HepG2 (cell line): Measurements from ENCODE around the gene PLEKHN1. TPM values are rescaled to one million over a fixed set of nuclear protein-coding genes. Genes with fewer than 3 reads are reported as not detected.

Experiments
- ELF3 ChIP-seq: IDR thresholded peaks from 2 replicates; pipeline ENCODE4 v1.6.1; 2016; ENCODE audit warnings: missing genetic modification reagents, missing compliant biosample characterization
- GATAD1 ChIP-seq: IDR thresholded peaks from 2 replicates; pipeline ENCODE4 v1.6.1; 2016; ENCODE audit warnings: missing genetic modification reagents, missing compliant biosample characterization
- HMG20B ChIP-seq: conservative IDR thresholded peaks from 2 replicates; pipeline ENCODE4 v1.6.1; 2016; ENCODE audit warnings: missing genetic modification reagents, missing compliant biosample characterization
- MAFG ChIP-seq: sonication (generic); formaldehyde crosslinking; IDR thresholded peaks from 2 replicates; pipeline ENCODE4 v1.5.1; 2020; ENCODE audit warnings: mild to moderate bottlenecking, missing genetic modification reagents
- NFKB2 ChIP-seq: sonication (generic); formaldehyde crosslinking; IDR thresholded peaks from 2 replicates; pipeline ENCODE4 v1.4.0; 2020; ENCODE audit warnings: missing genetic modification reagents, borderline replicate concordance
- NFKBIZ ChIP-seq: IDR thresholded peaks from 2 replicates; pipeline ENCODE4 v1.6.1; 2018; ENCODE audit warnings: missing genetic modification reagents, missing compliant biosample characterization
- PHF20 ChIP-seq: sonication (generic); formaldehyde crosslinking; IDR thresholded peaks from 2 replicates; pipeline ENCODE4 v1.5.0; 2020; ENCODE audit warnings: mild to moderate bottlenecking, missing genetic modification reagents
- SCMH1 ChIP-seq: sonication (generic); formaldehyde crosslinking; IDR thresholded peaks from 2 replicates; pipeline ENCODE4 v1.9.0; 2021; ENCODE audit warnings: missing genetic modification reagents, mild to moderate bottlenecking, borderline replicate concordance
- SMAD1 ChIP-seq: sonication (generic); formaldehyde crosslinking; IDR thresholded peaks from 2 replicates; pipeline ENCODE4 v1.4.0; 2020; ENCODE audit warnings: missing genetic modification reagents, low read depth, mild to moderate bottlenecking, borderline replicate concordance
- TARDBP ChIP-seq: sonication (generic); formaldehyde crosslinking; IDR thresholded peaks from 2 replicates; pipeline ENCODE4 v1.8.0; 2022; ENCODE audit warnings: mild to moderate bottlenecking, missing genetic modification reagents
- TBL1XR1 ChIP-seq: fragments of 150-350 bp; IDR thresholded peaks from 2 replicates; pipeline ENCODE4 v1.6.1; 2014; ENCODE audit warnings: borderline replicate concordance, low read length; ENCODE audit not compliant: partially characterized antibody
- USF2 ChIP-seq, 2 experiments: sonication (generic) in 1 of 2; formaldehyde crosslinking in 1 of 2; IDR thresholded peaks; 2 replicates each; pipeline versions ENCODE4 v1.5.1 to v1.6.1; 2011 to 2020; ENCODE audit warnings: borderline replicate concordance in 1 of 2, low read depth in 1 of 2, low read length in 1 of 2, mild to moderate bottlenecking in 1 of 2, missing genetic modification reagents in 1 of 2, moderate library complexity in 1 of 2
- ZC3H4 ChIP-seq: sonication (generic); formaldehyde crosslinking; IDR thresholded peaks from 2 replicates; pipeline ENCODE4 v1.4.0; 2020; ENCODE audit warnings: missing genetic modification reagents, borderline replicate concordance
- ZNF10 ChIP-seq: sonication (generic); formaldehyde crosslinking; IDR thresholded peaks from 2 replicates; pipeline ENCODE4 v1.4.0; 2020; ENCODE audit warnings: mild to moderate bottlenecking, low read depth, missing genetic modification reagents, borderline replicate concordance
- ZNF260 ChIP-seq: sonication (generic); formaldehyde crosslinking; IDR thresholded peaks from 2 replicates; pipeline ENCODE4 v1.4.0; 2020; ENCODE audit warnings: missing genetic modification reagents, low read depth, mild to moderate bottlenecking, borderline replicate concordance
- ZNF263 ChIP-seq: sonication (generic); formaldehyde crosslinking; IDR thresholded peaks from 2 replicates; pipeline ENCODE4 v1.4.0; 2020; ENCODE audit warnings: missing genetic modification reagents
- ZNF329 ChIP-seq: sonication (generic); formaldehyde crosslinking; IDR thresholded peaks from 2 replicates; pipeline ENCODE4 v1.9.0; 2021; ENCODE audit warnings: low read depth, mild to moderate bottlenecking, missing genetic modification reagents
- ZNF335 ChIP-seq: sonication (generic); formaldehyde crosslinking; IDR thresholded peaks from 2 replicates; pipeline ENCODE4 v1.4.0; 2020; ENCODE audit warnings: missing genetic modification reagents
- ZNF574 ChIP-seq: sonication (generic); formaldehyde crosslinking; IDR thresholded peaks from 2 replicates; pipeline ENCODE4 v1.4.0; 2020; ENCODE audit warnings: missing genetic modification reagents
- polyA plus RNA-seq, 8 experiments: library from polyadenylated mRNA; depleted of rRNA in 3 of 8; stranded (reverse) in 7 of 8; unstranded in 1 of 8; fragments of >200 nt; fragmentation: Illumina TruSeq in 4 of 8; extraction: Trizol in 4 of 8; gene quantifications; 2 replicates each; pipeline versions ENCODE4 v1.2.1 to v1.2.3, GENCODE V29; 2011 to 2016; ENCODE audit warnings: low read depth in 4 of 8, missing spikeins in 1 of 8, mixed read lengths in 1 of 8; ENCODE audit not compliant: insufficient read depth in 1 of 8
- total RNA-seq, 5 experiments: library from RNA; depleted of rRNA; stranded (reverse); fragments of >200 nt; fragmentation: Illumina TruSeq; extraction: Trizol; gene quantifications; 2 replicates each; pipeline ENCODE4 v1.2.3, GENCODE V29; 2016; ENCODE audit warnings: low read depth in 1 of 5
- TF ChIP-seq, protein P1 (sequence below): IDR thresholded peaks from 2 replicates; pipeline ENCODE4 v1.6.1; 2016; ENCODE audit warnings: low read depth
- TF ChIP-seq, protein P2 (sequence below): sonication (generic); formaldehyde crosslinking; IDR thresholded peaks from 2 replicates; pipeline ENCODE4 v1.4.0; 2020; ENCODE audit warnings: mild to moderate bottlenecking, missing genetic modification reagents

PLEKHN1 gene
- total and polyA plus RNA-seq, 2 of the 13 experiments (the other 11 are each of a cell fraction or from before 2014, with no cell fraction given), result 0.42 to 0.58 TPM

DNA sequence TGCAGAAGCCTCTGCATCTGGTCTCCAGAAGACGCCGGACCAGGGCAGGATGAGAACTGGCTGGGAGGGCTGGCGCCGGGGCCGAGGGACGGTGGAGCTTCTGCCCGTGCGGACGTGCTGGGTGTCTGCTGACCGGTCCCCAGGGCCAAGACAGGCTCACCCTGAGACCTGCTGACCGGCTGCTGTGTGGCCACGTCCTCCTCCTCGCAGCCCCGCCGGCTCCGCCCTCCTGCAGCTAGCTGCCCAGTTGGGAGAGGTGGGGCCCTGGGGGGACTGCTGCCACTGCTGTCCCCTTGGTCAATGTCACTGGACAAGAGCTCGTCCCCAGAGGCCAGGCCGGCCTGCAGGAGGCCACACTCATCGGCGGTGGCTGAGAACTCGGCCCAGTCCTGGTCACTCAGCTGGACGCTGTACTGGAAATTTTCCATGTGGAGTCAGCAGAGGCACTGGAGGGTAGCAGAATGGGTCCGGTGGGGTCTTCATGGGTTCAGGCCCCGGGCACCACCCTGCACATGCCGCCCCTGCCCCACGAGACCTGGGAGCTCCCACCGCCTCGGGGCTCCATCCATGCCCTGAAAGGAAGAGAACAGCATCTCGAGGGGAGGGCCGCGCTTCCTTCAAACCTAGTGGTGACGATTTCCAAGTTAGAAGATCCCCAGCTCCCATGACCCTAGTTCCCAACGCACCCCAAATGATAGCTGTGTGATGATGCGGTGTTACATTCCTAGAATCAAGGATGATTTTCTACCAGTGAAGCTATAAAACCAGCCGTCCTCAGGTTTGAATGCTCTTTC is 14.5 kb downstream of the PLEKHN1 start (continued):
- TF ChIP-seq, protein P1, sequence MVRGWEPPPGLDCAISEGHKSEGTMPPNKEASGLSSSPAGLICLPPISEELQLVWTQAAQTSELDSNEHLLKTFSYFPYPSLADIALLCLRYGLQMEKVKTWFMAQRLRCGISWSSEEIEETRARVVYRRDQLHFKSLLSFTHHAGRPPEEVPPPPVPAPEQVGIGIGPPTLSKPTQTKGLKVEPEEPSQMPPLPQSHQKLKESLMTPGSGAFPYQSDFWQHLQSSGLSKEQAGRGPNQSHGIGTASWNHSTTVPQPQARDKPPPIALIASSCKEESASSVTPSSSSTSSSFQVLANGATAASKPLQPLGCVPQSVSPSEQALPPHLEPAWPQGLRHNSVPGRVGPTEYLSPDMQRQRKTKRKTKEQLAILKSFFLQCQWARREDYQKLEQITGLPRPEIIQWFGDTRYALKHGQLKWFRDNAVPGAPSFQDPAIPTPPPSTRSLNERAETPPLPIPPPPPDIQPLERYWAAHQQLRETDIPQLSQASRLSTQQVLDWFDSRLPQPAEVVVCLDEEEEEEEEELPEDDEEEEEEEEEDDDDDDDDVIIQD, result no peak
- TF ChIP-seq GATAD1 (CRISPR knock-in tag), result no peak
- no peak for TF ChIP-seq NFKBIZ
- TF ChIP-seq TBL1XR1, result no peak
- TF ChIP-seq ZNF329 (CRISPR knock-in tag), result no peak
- TF ChIP-seq HMG20B (CRISPR knock-in tag), result no peak
- TF ChIP-seq, protein P2, sequence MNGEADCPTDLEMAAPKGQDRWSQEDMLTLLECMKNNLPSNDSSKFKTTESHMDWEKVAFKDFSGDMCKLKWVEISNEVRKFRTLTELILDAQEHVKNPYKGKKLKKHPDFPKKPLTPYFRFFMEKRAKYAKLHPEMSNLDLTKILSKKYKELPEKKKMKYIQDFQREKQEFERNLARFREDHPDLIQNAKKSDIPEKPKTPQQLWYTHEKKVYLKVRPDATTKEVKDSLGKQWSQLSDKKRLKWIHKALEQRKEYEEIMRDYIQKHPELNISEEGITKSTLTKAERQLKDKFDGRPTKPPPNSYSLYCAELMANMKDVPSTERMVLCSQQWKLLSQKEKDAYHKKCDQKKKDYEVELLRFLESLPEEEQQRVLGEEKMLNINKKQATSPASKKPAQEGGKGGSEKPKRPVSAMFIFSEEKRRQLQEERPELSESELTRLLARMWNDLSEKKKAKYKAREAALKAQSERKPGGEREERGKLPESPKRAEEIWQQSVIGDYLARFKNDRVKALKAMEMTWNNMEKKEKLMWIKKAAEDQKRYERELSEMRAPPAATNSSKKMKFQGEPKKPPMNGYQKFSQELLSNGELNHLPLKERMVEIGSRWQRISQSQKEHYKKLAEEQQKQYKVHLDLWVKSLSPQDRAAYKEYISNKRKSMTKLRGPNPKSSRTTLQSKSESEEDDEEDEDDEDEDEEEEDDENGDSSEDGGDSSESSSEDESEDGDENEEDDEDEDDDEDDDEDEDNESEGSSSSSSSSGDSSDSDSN (CRISPR knock-in tag), result peak; percentile 82
- no peak for TF ChIP-seq PHF20 (CRISPR knock-in tag)
- TF ChIP-seq ZNF263 (CRISPR knock-in tag), result no peak
- TF ChIP-seq MAFG (CRISPR knock-in tag), result no peak
- TF ChIP-seq SMAD1, result no peak
- no peak for TF ChIP-seq SCMH1
- TF ChIP-seq USF2 (IDR thresholded peaks at IDR 0.05; ENCODE audit: low read depth, low read length), result no peak
- TF ChIP-seq USF2 (CRISPR knock-in tag; IDR thresholded peaks at IDR 0.05; ENCODE audit: borderline replicate concordance), result no peak
- TF ChIP-seq TARDBP (CRISPR knock-in tag), result no peak
- TF ChIP-seq ZC3H4 (CRISPR knock-in tag), result no peak
- TF ChIP-seq ELF3 (CRISPR knock-in tag), result no peak
- TF ChIP-seq ZNF335, result 0 out of 2 replicates have a peak, but pooled peaks have one; percentile 36
- no peak for TF ChIP-seq ZNF260
- TF ChIP-seq ZNF574 (CRISPR knock-in tag), result no peak
- no peak for TF ChIP-seq ZNF10
- no peak for TF ChIP-seq NFKB2
